ENCODE results near the gene GDF11. TPM values are rescaled to one million over a fixed set of nuclear protein-coding genes. Genes with fewer than 3 reads are reported as not detected.

The GDF11 gene
- total and polyA plus RNA-seq, 11 donors, result 6.9 to 18.2 (median 12.4) TPM

DNA sequence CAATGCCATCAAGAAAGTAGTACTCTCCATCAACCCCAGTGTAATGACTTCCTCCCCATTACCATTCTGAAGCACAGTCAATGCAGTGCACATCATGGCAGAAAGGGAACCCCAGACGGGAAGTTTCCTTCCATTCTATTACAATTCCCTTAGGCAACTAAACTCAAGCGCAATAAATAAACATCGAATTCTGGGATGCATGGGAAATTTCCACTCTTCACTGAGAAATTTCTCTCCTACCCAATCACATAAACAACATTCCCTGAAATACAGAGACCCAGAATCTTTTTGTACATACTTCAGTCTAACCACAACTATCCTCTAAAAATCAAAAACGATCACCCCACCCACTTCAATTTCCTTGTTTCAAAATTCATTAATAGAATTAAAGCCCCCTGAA, 54.6 kb downstream of the GDF11 start:
- ATAC-seq (no peak), DNase-seq (no peak)
- no peak overlapping the region for H3K27ac ChIP-seq
- H3K27me3 ChIP-seq, result no peaks in the 10 kb centered on the region
- H3K4me1 ChIP-seq, result peaks cover 0 to 7% (median 0%) of the 10 kb centered on the region in 12 donors
- 67 to 83% (median 75%) methylated on average over 4 of the region's 4 CpGs for WGBS, 4 donors
- intact Hi-C loops (cut with DNase I), result loop anchor here in 9 of 10 donors (2.0 to 5.0 kb wide), 3 partner anchors 55 to 60 kb away; partner anchors contain the start of gene GDF11 (in 1 of the 9)
- no peak for TF ChIP-seq CTCF (IDR thresholded peaks at IDR 0.05)
- no peak for TF ChIP-seq POLR2A (IDR thresholded peaks at IDR 0.05)
- peaks cover 5 to 100% (median 95%) of the 10 kb centered on the region in 9 donors for H3K36me3 ChIP-seq
- H3K4me3 ChIP-seq, result no peak overlapping the region
- H3K9me3 ChIP-seq, result no peaks in the 10 kb centered on the region

Other genes starting within 250 kb of the GDF11 start
- not detected for gene OR6C4, start 193.5 kb upstream of the GDF11 start, total RNA-seq
- not detected for gene OR6C4, start 193.5 kb upstream of the GDF11 start, polyA plus RNA-seq
- gene OR2AP1, start 170.7 kb upstream of the GDF11 start, total RNA-seq, result not detected
- gene OR2AP1, start 170.7 kb upstream of the GDF11 start, polyA plus RNA-seq, result not detected
- not detected for gene OR10P1, start 106.2 kb upstream of the GDF11 start, total RNA-seq
- not detected for gene OR10P1, start 106.2 kb upstream of the GDF11 start, polyA plus RNA-seq
- 1,000 to 10,000 TPM in 1 of 9 donors, 100 to 1,000 TPM in 8; 199 to 1,007 (median 620) TPM for gene ITGA7, start 35.2 kb upstream of the GDF11 start, total RNA-seq
- gene ITGA7, start 35.2 kb upstream of the GDF11 start, polyA plus RNA-seq, result 100 to 1,000 TPM; 173 to 573 TPM
- gene BLOC1S1, start 27.1 kb upstream of the GDF11 start, total RNA-seq, result 100 to 1,000 TPM in 5 of 9 donors, 10 to 100 TPM in 4; 71.3 to 173 (median 131) TPM
- gene BLOC1S1, start 27.1 kb upstream of the GDF11 start, polyA plus RNA-seq, result 100 to 1,000 TPM; 187 to 314 TPM
- gene RDH5, start 22.7 kb upstream of the GDF11 start, total RNA-seq, result 10 to 100 TPM in 8 of 9 donors, 1 to 10 TPM in 1; 5.9 to 20.5 (median 16.2) TPM
- gene RDH5, start 22.7 kb upstream of the GDF11 start, polyA plus RNA-seq, result 10 to 100 TPM; 25.8 to 42.4 TPM
- 1,000 to 10,000 TPM in 3 of 9 donors, 100 to 1,000 TPM in 6; 475 to 1,670 (median 767) TPM for gene CD63, start 14.1 kb upstream of the GDF11 start, total RNA-seq
- gene CD63, start 14.1 kb upstream of the GDF11 start, polyA plus RNA-seq, result 1,000 to 10,000 TPM; 1,034 to 2,790 TPM
- gene SARNP, start 74.6 kb downstream of the GDF11 start, total RNA-seq, result 10 to 100 TPM; 47.2 to 69.3 (median 54.0) TPM
- 100 to 1,000 TPM; 118 to 138 TPM for gene SARNP, start 74.6 kb downstream of the GDF11 start, polyA plus RNA-seq
- gene ORMDL2, start 74.9 kb downstream of the GDF11 start, total RNA-seq, result 10 to 100 TPM in 8 of 9 donors, 1 to 10 TPM in 1; 9.6 to 42.3 (median 22.2) TPM
- gene ORMDL2, start 74.9 kb downstream of the GDF11 start, polyA plus RNA-seq, result 10 to 100 TPM; 31.4 to 61.9 TPM
- gene DNAJC14, start 86.5 kb downstream of the GDF11 start, total RNA-seq, result 10 to 100 TPM; 13.9 to 41.7 (median 19.8) TPM
- 10 to 100 TPM in 1 of 2 donors, 1 to 10 TPM in 1; 9.4 to 31.7 TPM for gene DNAJC14, start 86.5 kb downstream of the GDF11 start, polyA plus RNA-seq
- 10 to 100 TPM in 1 of 9 donors, 1 to 10 TPM in 7, under 1 TPM in 1; 0.48 to 16.1 (median 2.8) TPM for gene MMP19, start 99.8 kb downstream of the GDF11 start, total RNA-seq
- gene MMP19, start 99.8 kb downstream of the GDF11 start, polyA plus RNA-seq, result 1 to 10 TPM; 1.5 to 4.7 TPM
- gene PYM1, start 184.8 kb downstream of the GDF11 start, total RNA-seq, result 10 to 100 TPM; 12.0 to 22.3 (median 13.7) TPM
- gene PYM1, start 184.8 kb downstream of the GDF11 start, polyA plus RNA-seq, result 10 to 100 TPM; 19.8 to 33.6 TPM
- gene DGKA, start 188.0 kb downstream of the GDF11 start, total RNA-seq, result 10 to 100 TPM in 4 of 9 donors, 1 to 10 TPM in 5; 5.3 to 27.8 (median 9.6) TPM
- 1 to 10 TPM; 7.6 to 7.8 TPM for gene DGKA, start 188.0 kb downstream of the GDF11 start, polyA plus RNA-seq
- gene PMEL, start 222.9 kb downstream of the GDF11 start, total RNA-seq, result 1 to 10 TPM in 3 of 9 donors, under 1 TPM in 5, not detected in 1; 0.56 to 1.3 (median 0.73) TPM
- gene PMEL, start 222.9 kb downstream of the GDF11 start, polyA plus RNA-seq, result under 1 TPM; 0.23 to 0.49 TPM
- gene CDK2, start 223.7 kb downstream of the GDF11 start, total RNA-seq, result 10 to 100 TPM in 6 of 9 donors, 1 to 10 TPM in 3; 3.7 to 16.7 (median 11.3) TPM
- gene CDK2, start 223.7 kb downstream of the GDF11 start, polyA plus RNA-seq, result 10 to 100 TPM in 1 of 2 donors, 1 to 10 TPM in 1; 4.1 to 23.5 TPM
- gene RAB5B, start 231.0 kb downstream of the GDF11 start, total RNA-seq, result 100 to 1,000 TPM in 8 of 9 donors, 10 to 100 TPM in 1; 97.5 to 135 (median 119) TPM
- 10 to 100 TPM; 57.5 to 86.5 TPM for gene RAB5B, start 231.0 kb downstream of the GDF11 start, polyA plus RNA-seq